Choroid plexus epithelial cell (primary cell): Measurements from ENCODE around the gene AARSD1.

Experiments used
- DNase-seq: peaks from one replicate; pipeline ENCODE4 v3.0.0-alpha.2; 2010; ENCODE audit warnings: low read depth
- H3K4me3 ChIP-seq: 2 replicates; pipeline ENCODE4 v1.5.1; 2011; ENCODE audit warnings: low read depth, mild to moderate bottlenecking, control low read depth, low read length, moderate library complexity
- CTCF ChIP-seq: conservative IDR thresholded peaks from 2 replicates; pipeline ENCODE4 v1.5.1; 2011; ENCODE audit warnings: low read depth, mild to moderate bottlenecking, control low read depth, inconsistent platforms, low read length, moderate library complexity

The AARSD1 gene

GRCh38 chr17:42913981-42914617, 50.2 kb downstream of the AARSD1 start:
- TF ChIP-seq CTCF: no peak
- no peak overlapping the region for H3K4me3 ChIP-seq
- DNase-seq: no peak

GRCh38 chr17:42913522-42913921, 50.7 kb downstream of the AARSD1 start:
- H3K4me3 ChIP-seq: no peak overlapping the region
- TF ChIP-seq CTCF: no peak

GRCh38 chr17:42908872-42909700, 55.2 kb downstream of the AARSD1 start:
- no peak overlapping the region for H3K4me3 ChIP-seq
- DNase-seq: no peak
- no peak for TF ChIP-seq CTCF

More at GRCh38 chr17:42913522-42913921, 50.7 kb downstream of the AARSD1 start:
- DNase-seq: peak; percentile 43

- no peak overlapping the region for H3K4me3 ChIP-seq
- no peak for DNase-seq
- no peak for TF ChIP-seq CTCF
These were observed 57.3 kb downstream of the AARSD1 start for GRCh38 chr17:42906772-42907446.

GRCh38 chr17:42904110-42904469, 60.2 kb downstream of the AARSD1 start:
- no peak overlapping the region for H3K4me3 ChIP-seq
- DNase-seq: no peak
- no peak for TF ChIP-seq CTCF

GRCh38 chr17:42901535-42902229, 62.6 kb downstream of the AARSD1 start:
- H3K4me3 ChIP-seq: no peak overlapping the region
- no peak for TF ChIP-seq CTCF
- peak; percentile 13 for DNase-seq
